H1 (cell line): ENCODE results near the gene MINDY1. TPM values are rescaled to one million over a fixed set of nuclear protein-coding genes. Genes with fewer than 3 reads are reported as not detected.

Source experiments
- ASH2L ChIP-seq: fragments of 200-600, 300-600 bp; sonication (generic); IDR thresholded peaks from one replicate; pipeline ENCODE4 v1.7.1; 2017; ENCODE audit warnings: low read length
- CBX5 ChIP-seq: fragments of 300-800, 300-1000 bp; sonication (generic); IDR thresholded peaks from 2 replicates; pipeline ENCODE4 v1.7.1; 2016; ENCODE audit warnings: antibody characterized with exemption, low read length, low read depth
- CHD2 ChIP-seq: IDR thresholded peaks from 2 replicates; pipeline ENCODE4 v1.6.1; 2012; ENCODE audit warnings: low read length, improper control_type of control experiment
- EGR1 ChIP-seq: IDR thresholded peaks from 2 replicates; pipeline ENCODE4 v1.6.1; 2011; ENCODE audit warnings: low read depth, low read length, borderline replicate concordance
- EZH2 ChIP-seq: fragments of 200-600 bp; sonication (generic); IDR thresholded peaks from 2 replicates; pipeline ENCODE4 v1.7.1; 2012; ENCODE audit warnings: low read depth, mild to moderate bottlenecking, moderate library complexity, low read length, inconsistent platforms; ENCODE audit not compliant: severe bottlenecking
- NRF1 ChIP-seq: IDR thresholded peaks from 2 replicates; pipeline ENCODE4 v1.6.1; 2011; ENCODE audit warnings: mild to moderate bottlenecking, low read depth, low read length, improper control_type of control experiment
- TBP ChIP-seq: IDR thresholded peaks from 2 replicates; pipeline ENCODE4 v1.6.1; 2011; ENCODE audit warnings: low read depth, low read length, improper control_type of control experiment
- TEAD4 ChIP-seq: IDR thresholded peaks from 2 replicates; pipeline ENCODE4 v1.6.1; 2012; ENCODE audit warnings: low read depth, low read length, inconsistent platforms, mixed read lengths
- polyA plus RNA-seq, 7 experiments: library from polyadenylated mRNA; depleted of rRNA in 3 of 7; stranded (reverse) in 5 of 7; unstranded in 2 of 7; fragments of >200 nt in 5 of 7; fragments of 200-250 nt in 2 of 7; gene quantifications; 1 replicate in 5 of 7; 2 replicates in 1 of 7; 4 replicates in 1 of 7; pipeline versions ENCODE4 v1.2.1 to v1.2.3, GENCODE V29; 2011 to 2013; ENCODE audit warnings: missing spikeins in 2 of 7, mixed read lengths in 2 of 7
- total RNA-seq: library from RNA; stranded (reverse); fragmentation: NEBNext Ultra II Directional; extraction: Animal tissue kit (Norgen Biotek cat#: 25700); gene quantifications from 2 replicates; pipeline ENCODE4 v1.2.1, GENCODE V29; 2021
- TF ChIP-seq, protein P1 (sequence below): IDR thresholded peaks from 2 replicates; pipeline ENCODE4 v1.6.1; 2011; ENCODE audit warnings: low read depth, mild to moderate bottlenecking, low read length; ENCODE audit not compliant: insufficient read depth
- TF ChIP-seq, protein P2 (sequence below): fragments of 300-600 bp; sonication (generic); IDR thresholded peaks from 2 replicates; pipeline ENCODE4 v1.7.1; 2012; ENCODE audit warnings: low read length, moderate library complexity, mild to moderate bottlenecking, inconsistent platforms; ENCODE audit not compliant: insufficient replicate concordance

MINDY1 gene
- total and polyA plus RNA-seq, 2 of the 8 experiments (the other 6 are each of a cell fraction or from before 2014, with no cell fraction given): 10.3 to 11.4 TPM

DNA sequence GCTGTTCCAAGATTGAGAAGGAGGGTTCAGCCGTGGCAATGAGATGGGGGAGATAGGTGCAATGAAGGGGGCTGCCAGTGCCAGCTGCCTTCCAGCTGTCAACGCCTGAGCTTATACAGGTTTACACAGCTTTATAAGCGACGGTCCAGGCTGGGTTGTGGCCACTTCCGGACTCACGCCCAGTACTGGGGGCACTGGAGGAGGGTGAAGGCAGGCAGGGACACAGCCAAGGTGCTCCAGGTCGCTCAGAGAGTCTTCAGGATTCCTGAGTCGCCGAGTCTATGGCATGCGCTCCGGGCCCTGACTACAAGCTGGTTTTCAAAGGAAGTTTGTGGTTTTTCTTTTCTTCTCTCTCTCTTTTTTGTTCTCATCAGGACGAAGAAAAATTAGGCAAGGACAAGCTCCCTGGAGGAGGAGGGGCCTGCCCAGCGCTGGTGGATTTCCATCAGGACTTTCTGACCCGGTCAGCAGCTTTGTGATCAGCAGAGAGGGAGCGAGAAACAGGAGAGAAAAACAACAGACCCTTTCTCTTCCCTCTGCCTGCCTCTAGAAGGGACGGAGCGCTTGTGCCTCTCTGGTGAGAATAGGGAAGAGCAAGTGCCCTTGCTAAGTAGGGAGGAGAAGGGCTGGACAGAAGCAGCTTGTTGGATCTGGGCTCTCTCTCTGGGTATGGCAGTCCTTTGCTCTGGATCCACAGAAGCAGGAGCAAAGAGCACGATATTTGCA, at the start of gene MINDY1 (continued):
- peak; percentile 82 for TF ChIP-seq ASH2L
- no peak for TF ChIP-seq TEAD4
- TF ChIP-seq, protein P1, sequence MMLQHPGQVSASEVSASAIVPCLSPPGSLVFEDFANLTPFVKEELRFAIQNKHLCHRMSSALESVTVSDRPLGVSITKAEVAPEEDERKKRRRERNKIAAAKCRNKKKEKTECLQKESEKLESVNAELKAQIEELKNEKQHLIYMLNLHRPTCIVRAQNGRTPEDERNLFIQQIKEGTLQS: no peak
- no peak for TF ChIP-seq EGR1
- TF ChIP-seq CHD2: no peak
- TF ChIP-seq NRF1: no peak
- TF ChIP-seq TBP: no peak
- no peak for TF ChIP-seq CBX5
- TF ChIP-seq, protein P2, sequence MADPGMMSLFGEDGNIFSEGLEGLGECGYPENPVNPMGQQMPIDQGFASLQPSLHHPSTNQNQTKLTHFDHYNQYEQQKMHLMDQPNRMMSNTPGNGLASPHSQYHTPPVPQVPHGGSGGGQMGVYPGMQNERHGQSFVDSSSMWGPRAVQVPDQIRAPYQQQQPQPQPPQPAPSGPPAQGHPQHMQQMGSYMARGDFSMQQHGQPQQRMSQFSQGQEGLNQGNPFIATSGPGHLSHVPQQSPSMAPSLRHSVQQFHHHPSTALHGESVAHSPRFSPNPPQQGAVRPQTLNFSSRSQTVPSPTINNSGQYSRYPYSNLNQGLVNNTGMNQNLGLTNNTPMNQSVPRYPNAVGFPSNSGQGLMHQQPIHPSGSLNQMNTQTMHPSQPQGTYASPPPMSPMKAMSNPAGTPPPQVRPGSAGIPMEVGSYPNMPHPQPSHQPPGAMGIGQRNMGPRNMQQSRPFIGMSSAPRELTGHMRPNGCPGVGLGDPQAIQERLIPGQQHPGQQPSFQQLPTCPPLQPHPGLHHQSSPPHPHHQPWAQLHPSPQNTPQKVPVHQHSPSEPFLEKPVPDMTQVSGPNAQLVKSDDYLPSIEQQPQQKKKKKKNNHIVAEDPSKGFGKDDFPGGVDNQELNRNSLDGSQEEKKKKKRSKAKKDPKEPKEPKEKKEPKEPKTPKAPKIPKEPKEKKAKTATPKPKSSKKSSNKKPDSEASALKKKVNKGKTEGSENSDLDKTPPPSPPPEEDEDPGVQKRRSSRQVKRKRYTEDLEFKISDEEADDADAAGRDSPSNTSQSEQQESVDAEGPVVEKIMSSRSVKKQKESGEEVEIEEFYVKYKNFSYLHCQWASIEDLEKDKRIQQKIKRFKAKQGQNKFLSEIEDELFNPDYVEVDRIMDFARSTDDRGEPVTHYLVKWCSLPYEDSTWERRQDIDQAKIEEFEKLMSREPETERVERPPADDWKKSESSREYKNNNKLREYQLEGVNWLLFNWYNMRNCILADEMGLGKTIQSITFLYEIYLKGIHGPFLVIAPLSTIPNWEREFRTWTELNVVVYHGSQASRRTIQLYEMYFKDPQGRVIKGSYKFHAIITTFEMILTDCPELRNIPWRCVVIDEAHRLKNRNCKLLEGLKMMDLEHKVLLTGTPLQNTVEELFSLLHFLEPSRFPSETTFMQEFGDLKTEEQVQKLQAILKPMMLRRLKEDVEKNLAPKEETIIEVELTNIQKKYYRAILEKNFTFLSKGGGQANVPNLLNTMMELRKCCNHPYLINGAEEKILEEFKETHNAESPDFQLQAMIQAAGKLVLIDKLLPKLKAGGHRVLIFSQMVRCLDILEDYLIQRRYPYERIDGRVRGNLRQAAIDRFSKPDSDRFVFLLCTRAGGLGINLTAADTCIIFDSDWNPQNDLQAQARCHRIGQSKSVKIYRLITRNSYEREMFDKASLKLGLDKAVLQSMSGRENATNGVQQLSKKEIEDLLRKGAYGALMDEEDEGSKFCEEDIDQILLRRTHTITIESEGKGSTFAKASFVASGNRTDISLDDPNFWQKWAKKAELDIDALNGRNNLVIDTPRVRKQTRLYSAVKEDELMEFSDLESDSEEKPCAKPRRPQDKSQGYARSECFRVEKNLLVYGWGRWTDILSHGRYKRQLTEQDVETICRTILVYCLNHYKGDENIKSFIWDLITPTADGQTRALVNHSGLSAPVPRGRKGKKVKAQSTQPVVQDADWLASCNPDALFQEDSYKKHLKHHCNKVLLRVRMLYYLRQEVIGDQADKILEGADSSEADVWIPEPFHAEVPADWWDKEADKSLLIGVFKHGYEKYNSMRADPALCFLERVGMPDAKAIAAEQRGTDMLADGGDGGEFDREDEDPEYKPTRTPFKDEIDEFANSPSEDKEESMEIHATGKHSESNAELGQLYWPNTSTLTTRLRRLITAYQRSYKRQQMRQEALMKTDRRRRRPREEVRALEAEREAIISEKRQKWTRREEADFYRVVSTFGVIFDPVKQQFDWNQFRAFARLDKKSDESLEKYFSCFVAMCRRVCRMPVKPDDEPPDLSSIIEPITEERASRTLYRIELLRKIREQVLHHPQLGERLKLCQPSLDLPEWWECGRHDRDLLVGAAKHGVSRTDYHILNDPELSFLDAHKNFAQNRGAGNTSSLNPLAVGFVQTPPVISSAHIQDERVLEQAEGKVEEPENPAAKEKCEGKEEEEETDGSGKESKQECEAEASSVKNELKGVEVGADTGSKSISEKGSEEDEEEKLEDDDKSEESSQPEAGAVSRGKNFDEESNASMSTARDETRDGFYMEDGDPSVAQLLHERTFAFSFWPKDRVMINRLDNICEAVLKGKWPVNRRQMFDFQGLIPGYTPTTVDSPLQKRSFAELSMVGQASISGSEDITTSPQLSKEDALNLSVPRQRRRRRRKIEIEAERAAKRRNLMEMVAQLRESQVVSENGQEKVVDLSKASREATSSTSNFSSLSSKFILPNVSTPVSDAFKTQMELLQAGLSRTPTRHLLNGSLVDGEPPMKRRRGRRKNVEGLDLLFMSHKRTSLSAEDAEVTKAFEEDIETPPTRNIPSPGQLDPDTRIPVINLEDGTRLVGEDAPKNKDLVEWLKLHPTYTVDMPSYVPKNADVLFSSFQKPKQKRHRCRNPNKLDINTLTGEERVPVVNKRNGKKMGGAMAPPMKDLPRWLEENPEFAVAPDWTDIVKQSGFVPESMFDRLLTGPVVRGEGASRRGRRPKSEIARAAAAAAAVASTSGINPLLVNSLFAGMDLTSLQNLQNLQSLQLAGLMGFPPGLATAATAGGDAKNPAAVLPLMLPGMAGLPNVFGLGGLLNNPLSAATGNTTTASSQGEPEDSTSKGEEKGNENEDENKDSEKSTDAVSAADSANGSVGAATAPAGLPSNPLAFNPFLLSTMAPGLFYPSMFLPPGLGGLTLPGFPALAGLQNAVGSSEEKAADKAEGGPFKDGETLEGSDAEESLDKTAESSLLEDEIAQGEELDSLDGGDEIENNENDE: no peak
- TF ChIP-seq EZH2: no peak
